B cell (primary cell): ENCODE results near the gene CFD. TPM values are rescaled to one million over a fixed set of nuclear protein-coding genes. Genes with fewer than 3 reads are reported as not detected.

Source experiments
- ATAC-seq: fragments of 200-7000 bp; cut with Tn5 transposase; one replicate; pipeline ENCODE4 v1.10.0; 2021; ENCODE audit warnings: low read depth, mild to moderate bottlenecking, moderate number of reproducible peaks, moderate library complexity
- CTCF ChIA-PET: fragments of 350-600 bp; sonication (Branson Sonifier 250); formaldehyde crosslinking; loops from one replicate; lab custom pipeline; 2021; ENCODE audit warnings: antibody characterized with exemption, inconsistent platforms; lab: Charles Lee
- POLR2A ChIA-PET: fragments of 350-600 bp; sonication (Branson Sonifier 250); formaldehyde crosslinking; loops from one replicate; lab custom pipeline; 2021; ENCODE audit warnings: antibody characterized with exemption; lab: Charles Lee
- DNase-seq: peaks from one replicate; pipeline ENCODE4 v3.0.0; 2013
- H2AFZ ChIP-seq: 2 replicates; pipeline ENCODE4 v1.6.1; 2012; ENCODE audit warnings: mild to moderate bottlenecking, low read depth, low read length; ENCODE audit not compliant: insufficient read depth, poor library complexity, severe bottlenecking
- H3K27ac ChIP-seq, 2 donors: 1 replicate in 1 of 2; 2 replicates in 1 of 2; pipeline ENCODE4 v1.5.1; 2012 to 2013; ENCODE audit warnings: low read length in 2 of 2, mild to moderate bottlenecking in 2 of 2, moderate library complexity in 1 of 2
- H3K27me3 ChIP-seq, 4 experiments: fragments of 200-600 bp in 1 of 4; sonication (generic) in 1 of 4; replicated peaks in 1 of 4; 1 replicate in 2 of 4; 2 replicates in 2 of 4; pipeline versions ENCODE4 v1.6.1 to v1.7.0; 2013 to 2016; ENCODE audit warnings: low read length in 3 of 4, mild to moderate bottlenecking in 2 of 4, mixed read lengths in 1 of 4, moderate library complexity in 1 of 4; ENCODE audit not compliant: insufficient read depth in 4 of 4, control insufficient read depth in 3 of 4; ENCODE audit errors: control extremely low read depth in 1 of 4
- H3K36me3 ChIP-seq, 2 experiments: replicated peaks in 1 of 2; 1 replicate in 1 of 2; 2 replicates in 1 of 2; pipeline versions ENCODE4 v1.6.1 to v1.7.1; 2013; ENCODE audit warnings: low read length in 1 of 2; ENCODE audit not compliant: insufficient read depth in 2 of 2, control insufficient read depth in 1 of 2; ENCODE audit errors: control extremely low read depth in 1 of 2, extremely low read depth in 1 of 2
- H3K4me1 ChIP-seq, 2 donors: fragments of 200-600 bp in 1 of 2; sonication (generic) in 1 of 2; 1 replicate in 1 of 2; 2 replicates in 1 of 2; pipeline versions ENCODE4 v1.5.1 to v1.6.1; 2013 to 2017; ENCODE audit warnings: low read length in 2 of 2; ENCODE audit not compliant: control insufficient read depth in 2 of 2, insufficient read depth in 2 of 2
- H3K4me2 ChIP-seq: replicated peaks from 2 replicates; pipeline ENCODE3; 2012; ENCODE audit warnings: mild to moderate bottlenecking, low read depth, low read length; ENCODE audit not compliant: poor library complexity, severe bottlenecking
- H3K4me3 ChIP-seq, 5 experiments: fragments of 200-600 bp in 1 of 5; sonication (generic) in 1 of 5; 1 replicate in 3 of 5; 2 replicates in 2 of 5; pipeline versions ENCODE4 v1.5.1 to v1.7.0; 2011 to 2016; ENCODE audit warnings: low read length in 4 of 5, mild to moderate bottlenecking in 4 of 5, low read depth in 2 of 5, control low read depth in 1 of 5, moderate library complexity in 1 of 5; ENCODE audit not compliant: insufficient read depth in 1 of 5; ENCODE audit errors: control extremely low read depth in 1 of 5, extremely low read depth in 1 of 5
- H3K79me2 ChIP-seq: fragments of 200-600 bp; sonication (generic); one replicate; pipeline ENCODE4 v1.6.0; 2016; ENCODE audit warnings: low read length; ENCODE audit not compliant: control insufficient read depth, insufficient read depth
- H3K9ac ChIP-seq: fragments of 200-600 bp; sonication (generic); 2 replicates; pipeline ENCODE4 v1.6.1; 2017; ENCODE audit warnings: mild to moderate bottlenecking, low read length, moderate library complexity
- H3K9me3 ChIP-seq, 3 donors: one replicate each; pipeline versions ENCODE4 v1.6.1 to v1.7.1; 2013; ENCODE audit warnings: low read length in 2 of 3; ENCODE audit not compliant: control insufficient read depth in 2 of 3, insufficient read depth in 1 of 3; ENCODE audit errors: control extremely low read depth in 1 of 3
- H4K20me1 ChIP-seq: 2 replicates; pipeline ENCODE4 v1.6.0; 2012; ENCODE audit warnings: mild to moderate bottlenecking, low read length; ENCODE audit not compliant: insufficient read depth, control insufficient read depth, poor library complexity, severe bottlenecking
- H3K27ac Mint-ChIP-seq: one replicate; pipeline ENCODE4 v1.8.0; 2021; ENCODE audit warnings: mixed read lengths
- H3K27me3 Mint-ChIP-seq: one replicate; pipeline ENCODE4 v1.8.0; 2021; ENCODE audit warnings: mixed read lengths
- H3K4me1 Mint-ChIP-seq: one replicate; pipeline ENCODE4 v1.8.0; 2021; ENCODE audit warnings: mixed read lengths
- H3K4me3 Mint-ChIP-seq: one replicate; pipeline ENCODE4 v1.8.0; 2021; ENCODE audit warnings: mixed read lengths
- H3K9me3 Mint-ChIP-seq: one replicate; pipeline ENCODE4 v1.8.0; 2022; ENCODE audit warnings: mixed read lengths; ENCODE audit not compliant: insufficient read depth
- EZH2 ChIP-seq: IDR thresholded peaks from 2 replicates; pipeline ENCODE4 v1.6.1; 2012; ENCODE audit warnings: borderline replicate concordance, low read depth, mild to moderate bottlenecking, moderate library complexity, low read length; ENCODE audit not compliant: insufficient read depth, poor library complexity, severe bottlenecking
- WGBS: methylation state at CpG from one replicate; pipeline ENCODE4 v1.1.5; 2013; ENCODE audit warnings: missing lambda C conversion rate; ENCODE audit not compliant: insufficient coverage; 5-methylcytosine and 5-hydroxymethylcytosine counted together
- intact Hi-C: fragments of 100-400 bp; cut with micrococcal nuclease; formaldehyde crosslinking; loops from one replicate; pipeline ENCODE4 v1.10.0; 2022
- polyA plus RNA-seq: library from polyadenylated mRNA; depleted of rRNA; stranded (reverse); fragments of >200 nt; gene quantifications from 2 replicates; pipeline ENCODE4 v1.2.3, GENCODE V29; 2012
- total RNA-seq, 2 donors: library from RNA; stranded (reverse); fragments of 120-200 nt in 1 of 2; gene quantifications; 1 replicate in 1 of 2; 2 replicates in 1 of 2; pipeline versions ENCODE4 v1.2.3 to v1.2.4, GENCODE V29; 2013 to 2022
- TF ChIP-seq, protein P1 (sequence below): fragments of 200-600 bp; IDR thresholded peaks from one replicate; pipeline ENCODE4 v1.8.0; 2022; ENCODE audit warnings: antibody characterized with exemption, mild to moderate bottlenecking

The CFD gene
- total and polyA plus RNA-seq, 2 donors (not counting 1 experiment from before 2014, with no cell fraction given), result 0.79 to 6.6 TPM

GRCh38 chr19:843180-843835 lies 16.2 kb upstream of the CFD start:
- 9% methylated on average over 46 of the region's 46 CpGs for WGBS
- H3K4me2 ChIP-seq, result peak overlapping the region; percentile 15
- intact Hi-C loops, result no loop called here
- no peaks in the 10 kb centered on the region for H4K20me1 ChIP-seq
- H3K79me2 ChIP-seq, result no peaks in the 10 kb centered on the region
- H2AFZ ChIP-seq, result no peak overlapping the region
- CTCF ChIA-PET, result interaction anchor here (0.6 kb wide), 1 partner anchor 210 kb away, joined by 3 read pairs; the partner anchor contains the start of gene POLRMT
- H3K4me3 Mint-ChIP-seq, result no peak overlapping the region
- H3K4me1 Mint-ChIP-seq, result peaks cover 10% of the 10 kb centered on the region
- H3K9me3 Mint-ChIP-seq, result peaks cover 2% of the 10 kb centered on the region
- peaks cover 0 to 48% (median 17%) of the 10 kb centered on the region in 4 experiments for H3K27me3 ChIP-seq
- TF ChIP-seq, protein P1, sequence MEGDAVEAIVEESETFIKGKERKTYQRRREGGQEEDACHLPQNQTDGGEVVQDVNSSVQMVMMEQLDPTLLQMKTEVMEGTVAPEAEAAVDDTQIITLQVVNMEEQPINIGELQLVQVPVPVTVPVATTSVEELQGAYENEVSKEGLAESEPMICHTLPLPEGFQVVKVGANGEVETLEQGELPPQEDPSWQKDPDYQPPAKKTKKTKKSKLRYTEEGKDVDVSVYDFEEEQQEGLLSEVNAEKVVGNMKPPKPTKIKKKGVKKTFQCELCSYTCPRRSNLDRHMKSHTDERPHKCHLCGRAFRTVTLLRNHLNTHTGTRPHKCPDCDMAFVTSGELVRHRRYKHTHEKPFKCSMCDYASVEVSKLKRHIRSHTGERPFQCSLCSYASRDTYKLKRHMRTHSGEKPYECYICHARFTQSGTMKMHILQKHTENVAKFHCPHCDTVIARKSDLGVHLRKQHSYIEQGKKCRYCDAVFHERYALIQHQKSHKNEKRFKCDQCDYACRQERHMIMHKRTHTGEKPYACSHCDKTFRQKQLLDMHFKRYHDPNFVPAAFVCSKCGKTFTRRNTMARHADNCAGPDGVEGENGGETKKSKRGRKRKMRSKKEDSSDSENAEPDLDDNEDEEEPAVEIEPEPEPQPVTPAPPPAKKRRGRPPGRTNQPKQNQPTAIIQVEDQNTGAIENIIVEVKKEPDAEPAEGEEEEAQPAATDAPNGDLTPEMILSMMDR, result no peak
- TF ChIP-seq EZH2, result no peak
- H3K4me3 ChIP-seq, result no peak overlapping the region
- no peak overlapping the region for H3K27ac Mint-ChIP-seq
- no peak overlapping the region for H3K9ac ChIP-seq
- H3K9me3 ChIP-seq, result peaks cover 0 to 3% (median 0%) of the 10 kb centered on the region in 3 donors
- POLR2A ChIA-PET, result no interaction called here
- no peaks in the 10 kb centered on the region for H3K36me3 ChIP-seq
- no peak for DNase-seq
- no peak for ATAC-seq
- H3K27ac ChIP-seq, result no peak overlapping the region
- H3K4me1 ChIP-seq, result peaks cover 2 to 8% of the 10 kb centered on the region in 2 donors
- peaks cover 22% of the 10 kb centered on the region for H3K27me3 Mint-ChIP-seq

DNA sequence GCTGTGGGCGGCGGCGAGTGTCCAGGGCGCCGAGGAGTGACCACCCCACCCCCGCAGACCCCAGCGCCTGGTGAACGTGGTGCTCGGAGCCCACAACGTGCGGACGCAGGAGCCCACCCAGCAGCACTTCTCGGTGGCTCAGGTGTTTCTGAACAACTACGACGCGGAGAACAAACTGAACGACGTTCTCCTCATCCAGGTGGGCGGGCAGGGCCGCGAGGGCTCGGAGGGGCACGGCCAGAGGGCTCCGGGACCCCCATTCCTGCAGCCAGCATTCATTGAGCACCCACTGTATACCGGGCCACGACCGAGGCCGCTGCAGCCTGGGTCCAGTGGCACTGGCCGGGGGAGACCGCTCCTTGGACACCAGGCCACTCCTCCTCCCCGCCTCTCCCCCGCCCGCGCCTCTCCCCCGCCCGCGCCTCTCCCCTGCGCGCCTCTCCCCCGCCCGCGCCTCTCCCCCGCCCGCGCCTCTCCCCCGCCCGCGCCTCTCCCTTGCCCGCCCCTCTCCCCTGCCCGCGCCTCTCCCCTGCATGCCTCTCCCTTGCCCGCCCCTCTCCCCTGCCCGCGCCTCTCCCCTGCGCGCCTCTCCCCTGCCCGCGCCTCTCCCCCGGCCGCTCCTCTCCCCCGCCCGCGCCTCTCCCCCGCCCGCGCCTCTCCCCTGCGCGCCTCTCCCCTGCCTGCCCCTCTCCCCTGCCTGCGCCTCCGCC lies 15.5 kb upstream of the CFD start:
- Histone ChIP-seq H2AFZ (no peak overlapping the region), H3K4me2 (peak overlapping the region; percentile 15), H3K9ac (no peak overlapping the region), H3K27me3 (peaks cover 0 to 55% (median 18%) of the 10 kb centered on the region in 4 experiments), H3K4me3 (no peak overlapping the region), H4K20me1 (no peaks in the 10 kb centered on the region), H3K9me3 (peaks cover 0 to 7% (median 0%) of the 10 kb centered on the region in 3 donors), H3K36me3 (no peaks in the 10 kb centered on the region), H3K79me2 (no peaks in the 10 kb centered on the region), H3K4me1 (peaks cover 2 to 8% of the 10 kb centered on the region in 2 donors), H3K27ac (no peak overlapping the region)
- Mint-ChIP-seq H3K27ac (no peak overlapping the region), H3K9me3 (peaks cover 2% of the 10 kb centered on the region), H3K4me1 (peaks cover 10% of the 10 kb centered on the region), H3K27me3 (peaks cover 26% of the 10 kb centered on the region), H3K4me3 (no peak overlapping the region)
- 28% methylated on average over 30 of the region's 70 CpGs for WGBS
- ATAC-seq, result no peak
- TF ChIP-seq, protein P1, result no peak
- TF ChIP-seq EZH2, result no peak
- POLR2A ChIA-PET, result no interaction called here
- DNase-seq, result no peak
- CTCF ChIA-PET, result interaction anchor here (0.6 to 1.6 kb wide), 2 partner anchors 19 to 210 kb away, joined by 3 to 5 read pairs; partner anchors contain the start of gene POLRMT
- intact Hi-C loops, result no loop called here
